ENCODE data around the gene SCT.

SCT gene

DNA sequence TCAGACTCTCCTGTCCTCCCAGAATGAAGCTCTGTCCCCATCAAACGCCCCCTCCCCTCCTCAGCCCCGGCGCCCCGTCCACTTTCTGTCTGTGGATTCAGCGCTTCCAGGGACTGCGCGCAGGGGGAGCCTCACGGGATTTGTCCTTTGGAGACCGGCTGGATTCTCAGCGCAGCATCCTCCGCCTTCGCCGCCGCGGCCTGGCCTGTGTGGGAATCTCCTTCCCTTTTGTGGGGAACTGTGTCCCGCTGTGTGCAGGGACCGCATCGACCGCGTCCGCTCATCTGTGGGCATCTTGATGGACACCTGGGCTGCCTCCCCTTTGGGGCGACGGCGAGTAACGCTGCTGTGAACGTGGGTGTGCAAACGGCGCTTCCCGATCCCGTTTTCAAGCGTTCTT lies 1.1 kb upstream of the SCT start:
- no peak for DNase-seq (ENCODE audit: low read depth, low spot score)
- H3K36me3 ChIP-seq (ENCODE audit: insufficient read depth, low read length), result no peaks in the 10 kb centered on the region
- H3K4me3 ChIP-seq, result no peak overlapping the region
- no peaks in the 10 kb centered on the region for H3K9me3 ChIP-seq (ENCODE audit: low read depth, low read length)
- no peak overlapping the region for H3K9ac ChIP-seq (ENCODE audit: insufficient read length)
- peak overlapping the region; percentile 68; the same call in 1 of the 2 replicates for H3K27ac ChIP-seq
- TF ChIP-seq FOXP2 (optimal IDR thresholded peaks at IDR 0.05; ENCODE audit: control extremely low read depth, extremely low read length, insufficient read depth), result no peak
- no peak for TF ChIP-seq EZH2 (IDR thresholded peaks at IDR 0.05)
- TF ChIP-seq POLR2AphosphoS5 (IDR thresholded peaks at IDR 0.05; ENCODE audit: borderline replicate concordance, low read depth, low read length), result no peak

- Histone ChIP-seq H3K4me3 (no peak overlapping the region), H3K9ac (ENCODE audit: insufficient read length) (no peak overlapping the region), H3K36me3 (ENCODE audit: insufficient read depth, low read length) (no peaks in the 10 kb centered on the region), H3K27ac (no peak overlapping the region), H3K9me3 (ENCODE audit: low read depth, low read length) (no peaks in the 10 kb centered on the region)
- no peak for DNase-seq (ENCODE audit: low read depth, low spot score)
- no peak for TF ChIP-seq FOXP2 (optimal IDR thresholded peaks at IDR 0.05; ENCODE audit: control extremely low read depth, extremely low read length, insufficient read depth)
- no peak for TF ChIP-seq POLR2AphosphoS5 (IDR thresholded peaks at IDR 0.05; ENCODE audit: borderline replicate concordance, low read depth, low read length)
- no peak for TF ChIP-seq EZH2 (IDR thresholded peaks at IDR 0.05)
Measured at GRCh38 chr11:627308-627576, 261 bp upstream of the SCT start.

DNA sequence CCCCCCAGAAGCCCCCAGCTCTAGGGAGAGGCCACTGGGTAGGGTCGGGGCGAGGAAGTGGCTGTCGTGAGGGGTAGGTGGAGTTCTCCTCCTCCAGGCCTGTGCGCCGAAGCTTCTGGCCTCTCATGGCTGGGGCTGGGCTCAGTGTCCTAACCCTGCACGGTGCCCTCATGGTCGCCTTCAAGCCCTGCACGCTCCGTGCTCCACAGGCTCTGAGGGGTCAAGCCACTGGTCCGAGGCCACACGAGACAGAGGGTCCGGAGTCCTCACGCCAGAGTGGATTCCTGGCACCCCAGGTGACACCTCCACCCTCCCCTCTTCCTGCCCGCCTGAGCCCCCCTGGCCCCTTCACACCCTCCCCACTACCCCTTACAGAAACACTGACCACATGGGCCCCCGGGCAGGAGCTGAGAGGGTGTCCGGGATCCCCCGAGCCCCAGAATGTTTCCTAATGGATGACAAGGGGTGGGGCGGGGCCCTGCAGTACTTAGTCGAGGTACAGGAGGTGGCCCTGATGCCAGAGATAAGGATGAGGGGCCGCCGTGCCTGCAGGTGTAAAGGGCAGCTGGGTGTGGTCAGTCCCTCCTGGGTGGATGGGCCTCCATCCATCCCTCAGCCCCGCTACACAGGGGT lies 1.2 kb downstream of the SCT start:
- TF ChIP-seq POLR2AphosphoS5 (IDR thresholded peaks at IDR 0.05; ENCODE audit: borderline replicate concordance, low read depth, low read length), result no peak
- TF ChIP-seq FOXP2 (optimal IDR thresholded peaks at IDR 0.05; ENCODE audit: control extremely low read depth, extremely low read length, insufficient read depth), result no peak
- no peak for DNase-seq (ENCODE audit: low read depth, low spot score)
- H3K9me3 ChIP-seq (ENCODE audit: low read depth, low read length), result no peaks in the 10 kb centered on the region
- H3K36me3 ChIP-seq (ENCODE audit: insufficient read depth, low read length), result no peaks in the 10 kb centered on the region
- no peak overlapping the region for H3K27ac ChIP-seq
- H3K9ac ChIP-seq (ENCODE audit: insufficient read length), result no peak overlapping the region
- no peak overlapping the region for H3K4me3 ChIP-seq

DNA sequence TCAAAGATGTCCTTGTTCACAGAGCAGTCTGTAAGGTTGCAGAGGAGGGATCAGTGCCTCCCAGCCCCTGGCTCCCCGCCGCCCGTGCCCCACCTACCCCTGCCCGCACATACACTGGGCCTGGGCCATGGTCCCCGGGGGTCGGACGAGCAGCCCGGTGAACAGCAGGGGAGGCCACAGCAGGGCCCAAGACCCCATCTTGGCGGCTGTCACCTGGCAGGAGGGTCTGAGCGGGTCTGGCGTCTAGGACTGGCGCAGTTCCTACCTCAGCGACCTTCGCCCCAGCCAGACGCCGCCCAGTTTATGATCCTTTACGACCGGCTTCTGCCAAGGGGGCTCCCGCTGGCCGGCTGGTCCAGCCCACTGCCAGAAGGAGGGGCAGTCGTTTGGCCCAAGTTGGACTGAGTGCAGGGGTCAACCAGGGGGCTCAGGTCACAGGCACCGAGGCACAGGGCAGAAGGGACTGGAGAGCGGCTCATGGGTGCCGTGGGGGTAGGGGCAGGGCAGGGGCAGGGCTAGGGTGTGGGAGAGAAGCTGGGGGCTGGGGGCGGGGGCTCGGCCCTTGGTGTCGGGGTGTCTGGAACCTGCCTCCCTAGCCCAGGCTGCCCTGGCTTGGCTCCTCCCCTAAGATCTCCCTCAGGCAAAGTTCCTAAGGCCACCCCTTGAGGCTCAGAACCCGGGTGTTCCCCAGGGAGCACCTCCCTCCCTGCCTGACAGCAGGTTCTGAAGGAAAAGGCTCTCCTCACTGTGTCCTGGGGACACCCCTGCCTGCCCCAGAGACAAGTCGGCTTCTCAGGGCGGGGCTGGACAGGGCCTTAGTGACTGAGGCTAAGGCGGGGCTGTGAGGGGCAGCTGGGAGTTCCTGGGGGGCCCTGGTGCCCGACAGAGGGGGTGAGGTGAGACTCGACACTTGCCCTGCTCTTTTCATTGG lies 2.0 kb downstream of the SCT start, which contains the start of gene CDHR5:
Gene CDHR5, minus strand, starts transcription at position 251 of the 931 bp plus-strand sequence. Its CDS starts 53 bp downstream, at position 198.
- DNase-seq (ENCODE audit: low read depth, low spot score), result no peak
- Histone ChIP-seq H3K36me3 (ENCODE audit: insufficient read depth, low read length) (no peaks in the 10 kb centered on the region), H3K9me3 (ENCODE audit: low read depth, low read length) (no peaks in the 10 kb centered on the region), H3K9ac (ENCODE audit: insufficient read length) (no peak within 1 kb of the TSS), H3K27ac (no peak within 1 kb of the TSS), H3K4me3 (no peak within 1 kb of the TSS)
- TF ChIP-seq FOXP2 (optimal IDR thresholded peaks at IDR 0.05; ENCODE audit: control extremely low read depth, extremely low read length, insufficient read depth), result no peak
- no peak for TF ChIP-seq EZH2 (IDR thresholded peaks at IDR 0.05)
- no peak for TF ChIP-seq POLR2AphosphoS5 (IDR thresholded peaks at IDR 0.05; ENCODE audit: borderline replicate concordance, low read depth, low read length)

- Histone ChIP-seq H3K9ac (ENCODE audit: insufficient read length) (no peak overlapping the region), H3K27ac (no peak overlapping the region), H3K36me3 (ENCODE audit: insufficient read depth, low read length) (no peaks in the 10 kb centered on the region), H3K4me3 (no peak overlapping the region), H3K9me3 (ENCODE audit: low read depth, low read length) (no peaks in the 10 kb centered on the region)
- TF ChIP-seq EZH2 (IDR thresholded peaks at IDR 0.05) (no peak), POLR2AphosphoS5 (IDR thresholded peaks at IDR 0.05; ENCODE audit: borderline replicate concordance, low read depth, low read length) (no peak), FOXP2 (optimal IDR thresholded peaks at IDR 0.05; ENCODE audit: control extremely low read depth, extremely low read length, insufficient read depth) (no peak)
- DNase-seq (ENCODE audit: low read depth, low spot score), result no peak
Measured at GRCh38 chr11:623999-624704, 2.8 kb downstream of the SCT start.

- Histone ChIP-seq H3K9me3 (ENCODE audit: low read depth, low read length) (no peaks in the 10 kb centered on the region), H3K4me3 (no peak overlapping the region), H3K27ac (no peak overlapping the region), H3K9ac (ENCODE audit: insufficient read length) (no peak overlapping the region), H3K36me3 (ENCODE audit: insufficient read depth, low read length) (no peaks in the 10 kb centered on the region)
- no peak for TF ChIP-seq POLR2AphosphoS5 (IDR thresholded peaks at IDR 0.05; ENCODE audit: borderline replicate concordance, low read depth, low read length)
- TF ChIP-seq EZH2 (IDR thresholded peaks at IDR 0.05), result no peak
- no peak for TF ChIP-seq FOXP2 (optimal IDR thresholded peaks at IDR 0.05; ENCODE audit: control extremely low read depth, extremely low read length, insufficient read depth)
- no peak for DNase-seq (ENCODE audit: low read depth, low spot score)
Measured at GRCh38 chr11:623349-623869, 3.6 kb downstream of the SCT start.

DNA sequence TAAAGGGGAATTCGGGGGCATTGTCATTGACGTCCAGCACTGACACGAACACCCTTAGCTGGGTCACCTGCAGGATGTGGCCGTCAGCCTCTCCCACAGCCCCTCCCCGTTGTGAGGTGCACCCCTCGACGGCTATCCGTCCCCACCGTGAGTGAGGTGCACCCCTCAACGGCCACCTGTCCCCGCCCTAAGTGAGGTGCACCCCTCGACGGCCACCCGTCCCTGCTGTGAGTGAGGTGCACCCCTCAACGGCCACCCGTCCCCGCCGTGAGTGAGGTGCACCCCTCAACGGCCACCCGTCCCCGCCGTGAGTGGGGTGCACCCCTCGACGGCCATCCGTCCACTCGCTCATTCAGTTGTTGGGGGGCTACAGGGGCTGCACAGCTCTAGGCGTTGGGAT lies 5.1 kb downstream of the SCT start:
- DNase-seq (ENCODE audit: low read depth, low spot score), result no peak
- Histone ChIP-seq H3K9ac (ENCODE audit: insufficient read length) (no peak overlapping the region), H3K9me3 (ENCODE audit: low read depth, low read length) (no peaks in the 10 kb centered on the region), H3K36me3 (ENCODE audit: insufficient read depth, low read length) (no peaks in the 10 kb centered on the region), H3K27ac (no peak overlapping the region), H3K4me3 (no peak overlapping the region)
- no peak for TF ChIP-seq FOXP2 (optimal IDR thresholded peaks at IDR 0.05; ENCODE audit: control extremely low read depth, extremely low read length, insufficient read depth)
- TF ChIP-seq EZH2 (IDR thresholded peaks at IDR 0.05), result no peak
- no peak for TF ChIP-seq POLR2AphosphoS5 (IDR thresholded peaks at IDR 0.05; ENCODE audit: borderline replicate concordance, low read depth, low read length)
